Large intestine (tissue), 3 donors: ENCODE data around the gene PRKCE. TPM values are rescaled to one million over a fixed set of nuclear protein-coding genes. Genes with fewer than 3 reads are reported as not detected.

Source experiments
- DNase-seq, 2 donors: peaks; one replicate each; pipeline versions ENCODE4 v3.0.0 to v3.0.0-alpha.2; 2013
- H3K27ac ChIP-seq: one replicate; pipeline ENCODE4 v1.5.1; 2013; ENCODE audit warnings: low read length
- H3K27me3 ChIP-seq: 2 replicates; pipeline ENCODE4 v1.6.1; 2013; ENCODE audit warnings: low read length; ENCODE audit not compliant: control insufficient read depth, insufficient read depth
- H3K36me3 ChIP-seq: 2 replicates; pipeline ENCODE4 v1.6.1; 2013; ENCODE audit warnings: low read length; ENCODE audit not compliant: control insufficient read depth, insufficient read depth
- H3K4me1 ChIP-seq: one replicate; pipeline ENCODE4 v1.6.1; 2013; ENCODE audit warnings: low read length; ENCODE audit not compliant: control insufficient read depth, insufficient read depth
- H3K4me3 ChIP-seq: one replicate; pipeline ENCODE4 v1.5.1; 2013; ENCODE audit warnings: low read length
- H3K9me3 ChIP-seq: one replicate; pipeline ENCODE4 v1.6.1; 2013; ENCODE audit warnings: mild to moderate bottlenecking, low read depth, low read length, moderate library complexity; ENCODE audit not compliant: control insufficient read depth
- WGBS: methylation state at CpG from one replicate; pipeline ENCODE4 v1.1.5; 2013; ENCODE audit warnings: low lambda C conversion rate; ENCODE audit not compliant: insufficient coverage; 5-methylcytosine and 5-hydroxymethylcytosine counted together
- polyA plus RNA-seq: library from polyadenylated mRNA; unstranded; fragments of 120-200 nt; gene quantifications from one replicate; pipeline ENCODE4 v1.2.1, GENCODE V29; 2013

The PRKCE gene
- polyA plus RNA-seq, 1 donor, result 13.0 TPM

GRCh38 chr2:46012618-46013240, 361.3 kb downstream of the PRKCE start:
- no peaks in the 10 kb centered on the region for H3K9me3 ChIP-seq
- no CpG with 5 or more reads among the region's 3 CpGs for WGBS

GRCh38 chr2:46013726-46014125, 362.3 kb downstream of the PRKCE start:
- Histone ChIP-seq H3K27ac (no peak overlapping the region), H3K27me3 (no peaks in the 10 kb centered on the region), H3K4me1 (no peaks in the 10 kb centered on the region), H3K4me3 (no peak overlapping the region), H3K36me3 (peaks cover 16% of the 10 kb centered on the region), H3K9me3 (no peaks in the 10 kb centered on the region)
- WGBS, result 100% methylated on average over 1 of the region's 5 CpGs
- DNase-seq, result no peak

More at GRCh38 chr2:46012618-46013240, 361.3 kb downstream of the PRKCE start:
- Histone ChIP-seq H3K27ac (no peak overlapping the region), H3K4me1 (peaks cover 9% of the 10 kb centered on the region), H3K27me3 (no peaks in the 10 kb centered on the region), H3K4me3 (no peak overlapping the region), H3K36me3 (peaks cover 14% of the 10 kb centered on the region)
- no peak for DNase-seq

- no peaks in the 10 kb centered on the region for H3K4me1 ChIP-seq
- no peaks in the 10 kb centered on the region for H3K9me3 ChIP-seq
- H3K4me3 ChIP-seq, result no peak overlapping the region
- no peak for DNase-seq
- WGBS, result 80% methylated on average over 1 of the region's 6 CpGs
- H3K27ac ChIP-seq, result no peak overlapping the region
- no peaks in the 10 kb centered on the region for H3K27me3 ChIP-seq
- peaks cover 16% of the 10 kb centered on the region for H3K36me3 ChIP-seq
Measured at GRCh38 chr2:46014911-46015654, 363.6 kb downstream of the PRKCE start.

- DNase-seq, result no peak
- no peaks in the 10 kb centered on the region for H3K27me3 ChIP-seq
- WGBS, result no CpG with 5 or more reads among the region's 7 CpGs
- no peaks in the 10 kb centered on the region for H3K9me3 ChIP-seq
- H3K4me3 ChIP-seq, result no peak overlapping the region
- no peaks in the 10 kb centered on the region for H3K4me1 ChIP-seq
- peaks cover 16% of the 10 kb centered on the region for H3K36me3 ChIP-seq
- H3K27ac ChIP-seq, result no peak overlapping the region
Measured at GRCh38 chr2:46015671-46016070, 364.2 kb downstream of the PRKCE start.

GRCh38 chr2:46016091-46016490, 364.6 kb downstream of the PRKCE start:
- Histone ChIP-seq H3K4me3 (no peak overlapping the region), H3K27ac (no peak overlapping the region), H3K36me3 (peaks cover 16% of the 10 kb centered on the region), H3K9me3 (no peaks in the 10 kb centered on the region), H3K4me1 (no peaks in the 10 kb centered on the region), H3K27me3 (no peaks in the 10 kb centered on the region)
- no CpG with 5 or more reads among the region's 6 CpGs for whole genome bisulfite sequencing
- DNase-seq, result peak; percentile 46 to 67

- no peaks in the 10 kb centered on the region for H3K9me3 ChIP-seq
- WGBS, result no CpG with 5 or more reads among the region's 10 CpGs
- no peaks in the 10 kb centered on the region for H3K27me3 ChIP-seq
- peaks cover 5% of the 10 kb centered on the region for H3K36me3 ChIP-seq
- H3K4me3 ChIP-seq, result no peak overlapping the region
- no peaks in the 10 kb centered on the region for H3K4me1 ChIP-seq
- H3K27ac ChIP-seq, result no peak overlapping the region
- DNase-seq, result no peak
Measured at GRCh38 chr2:46018773-46019591, 367.5 kb downstream of the PRKCE start.

GRCh38 chr2:46020416-46020815, 368.9 kb downstream of the PRKCE start:
- no CpG with 5 or more reads among the region's 2 CpGs for WGBS
- no peak overlapping the region for H3K4me3 ChIP-seq
- DNase-seq, result no peak

GRCh38 chr2:46023165-46023854, 371.8 kb downstream of the PRKCE start:
- Histone ChIP-seq H3K36me3 (peaks cover 4% of the 10 kb centered on the region), H3K4me1 (no peaks in the 10 kb centered on the region), H3K9me3 (no peaks in the 10 kb centered on the region), H3K4me3 (no peak overlapping the region), H3K27me3 (no peaks in the 10 kb centered on the region), H3K27ac (no peak overlapping the region)
- whole genome bisulfite sequencing, result 100% methylated on average over 2 of the region's 3 CpGs
- DNase-seq, result no peak

More at GRCh38 chr2:46020416-46020815, 368.9 kb downstream of the PRKCE start:
- no peaks in the 10 kb centered on the region for H3K27me3 ChIP-seq
- H3K4me1 ChIP-seq, result no peaks in the 10 kb centered on the region
- H3K36me3 ChIP-seq, result peaks cover 4% of the 10 kb centered on the region
- no peaks in the 10 kb centered on the region for H3K9me3 ChIP-seq
- H3K27ac ChIP-seq, result no peak overlapping the region

GRCh38 chr2:46024146-46024779, 372.8 kb downstream of the PRKCE start:
- no peaks in the 10 kb centered on the region for H3K9me3 ChIP-seq
- no peaks in the 10 kb centered on the region for H3K27me3 ChIP-seq
- DNase-seq, result no peak
- no peak overlapping the region for H3K27ac ChIP-seq
- no peaks in the 10 kb centered on the region for H3K4me1 ChIP-seq
- peaks cover 4% of the 10 kb centered on the region for H3K36me3 ChIP-seq
- WGBS, result no CpG with 5 or more reads among the region's 5 CpGs
- H3K4me3 ChIP-seq, result no peak overlapping the region
